Measurements from ENCODE around the gene PPM1D. TPM values are rescaled to one million over a fixed set of nuclear protein-coding genes. Genes with fewer than 3 reads are reported as not detected.

The PPM1D gene
- total RNA-seq, 2 donors from 2014 or later, result 5.0 to 7.6 TPM

DNA sequence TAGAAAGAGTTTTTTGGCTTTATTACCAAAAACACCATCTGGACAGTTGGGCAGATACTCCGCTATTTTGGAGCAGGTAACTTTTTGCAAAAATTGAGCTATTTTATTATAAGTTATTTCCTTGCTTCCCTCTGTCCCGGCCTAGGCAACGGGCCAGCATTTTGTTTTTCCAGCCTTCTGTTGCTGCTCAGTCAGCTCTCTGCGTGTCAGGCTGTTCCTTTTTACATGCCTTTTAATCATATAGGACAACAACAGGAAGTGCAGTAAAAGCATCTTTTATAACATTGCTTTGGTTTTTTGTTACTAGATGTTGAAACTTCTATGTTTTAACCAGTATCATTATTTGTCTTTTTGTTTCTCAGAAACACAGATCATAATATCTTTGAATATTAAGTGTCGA is 30.4 kb downstream of the PPM1D start:
- DNase-seq (ENCODE audit: low spot score), result no peak
- no peak for TF ChIP-seq CTCF (IDR thresholded peaks at IDR 0.05)
- Histone ChIP-seq H3K27me3 (no peaks in the 10 kb centered on the region), H3K36me3 (peaks cover 24% of the 10 kb centered on the region), H3K4me3 (no peak overlapping the region), H3K9me3 (no peaks in the 10 kb centered on the region), H3K27ac (no peak overlapping the region), H3K4me1 (no peaks in the 10 kb centered on the region)

DNA sequence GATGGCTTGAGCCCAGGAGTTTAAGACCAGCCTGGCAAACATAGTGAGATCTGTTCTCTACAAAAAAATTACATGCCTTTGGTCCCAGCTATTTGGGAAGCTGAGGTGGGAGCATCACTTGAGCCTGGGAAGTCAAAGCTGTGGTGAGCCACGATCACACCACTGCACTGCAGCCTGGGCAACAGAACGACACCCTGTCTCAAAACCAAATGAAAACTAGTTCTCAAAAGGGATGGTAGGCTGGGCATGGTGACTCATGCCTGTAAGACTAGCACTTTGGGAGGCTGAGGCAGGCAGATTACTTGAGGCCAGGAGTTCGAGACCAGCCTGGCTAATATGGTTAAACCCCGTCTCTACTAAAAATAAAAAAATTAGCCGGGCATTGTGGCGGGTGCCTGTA is 31.1 kb downstream of the PPM1D start:
- Histone ChIP-seq H3K27me3 (no peaks in the 10 kb centered on the region), H3K4me3 (no peak overlapping the region), H3K27ac (no peak overlapping the region), H3K9me3 (no peaks in the 10 kb centered on the region), H3K36me3 (peaks cover 30% of the 10 kb centered on the region), H3K4me1 (no peaks in the 10 kb centered on the region)
- DNase-seq (ENCODE audit: low spot score), result no peak
- no peak for TF ChIP-seq CTCF (IDR thresholded peaks at IDR 0.05)

GRCh38 chr17:60637683-60638082 is 37.7 kb downstream of the PPM1D start:
- H3K4me3 ChIP-seq, result no peak overlapping the region
- peaks cover 29% of the 10 kb centered on the region for H3K36me3 ChIP-seq
- DNase-seq (ENCODE audit: low spot score), result no peak
- TF ChIP-seq CTCF (IDR thresholded peaks at IDR 0.05), result no peak
- no peaks in the 10 kb centered on the region for H3K27me3 ChIP-seq
- H3K9me3 ChIP-seq, result no peaks in the 10 kb centered on the region
- H3K27ac ChIP-seq, result no peak overlapping the region
- no peaks in the 10 kb centered on the region for H3K4me1 ChIP-seq

DNA sequence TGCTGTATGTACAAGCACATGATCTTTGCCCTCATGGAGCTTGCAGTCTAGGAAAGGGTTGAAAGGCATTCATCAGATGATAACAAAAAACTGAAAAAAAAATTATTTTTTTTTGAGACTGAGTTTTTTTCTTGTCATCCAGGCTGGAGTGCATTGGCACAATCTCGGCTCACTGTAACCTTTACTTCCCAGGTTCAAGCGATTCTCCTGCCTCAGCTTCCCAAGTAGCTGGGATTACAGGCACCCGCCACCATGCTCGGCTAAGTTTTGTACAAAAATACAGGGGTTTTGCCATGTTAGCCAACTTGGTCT is 39.0 kb downstream of the PPM1D start:
- H3K4me1 ChIP-seq, result no peaks in the 10 kb centered on the region
- DNase-seq (ENCODE audit: low spot score), result no peak
- H3K9me3 ChIP-seq, result no peaks in the 10 kb centered on the region
- H3K36me3 ChIP-seq, result peaks cover 25% of the 10 kb centered on the region
- H3K27me3 ChIP-seq, result no peaks in the 10 kb centered on the region
- H3K4me3 ChIP-seq, result no peak overlapping the region
- TF ChIP-seq CTCF (IDR thresholded peaks at IDR 0.05), result no peak
- H3K27ac ChIP-seq, result no peak overlapping the region

- no peak overlapping the region for H3K27ac ChIP-seq
- no peak for TF ChIP-seq CTCF (IDR thresholded peaks at IDR 0.05)
Observed at GRCh38 chr17:60640503-60640902, 40.5 kb downstream of the PPM1D start.

GRCh38 chr17:60641126-60641525 is 41.1 kb downstream of the PPM1D start:
- H3K4me1 ChIP-seq, result no peaks in the 10 kb centered on the region
- H3K27me3 ChIP-seq, result no peaks in the 10 kb centered on the region
- H3K9me3 ChIP-seq, result no peaks in the 10 kb centered on the region
- no peak overlapping the region for H3K4me3 ChIP-seq
- TF ChIP-seq CTCF (IDR thresholded peaks at IDR 0.05), result no peak
- no peak overlapping the region for H3K27ac ChIP-seq
- H3K36me3 ChIP-seq, result peaks cover 7% of the 10 kb centered on the region
- no peak for DNase-seq (ENCODE audit: low spot score)

More at GRCh38 chr17:60640503-60640902, 40.5 kb downstream of the PPM1D start:
- no peak for DNase-seq (ENCODE audit: low spot score)
- H3K9me3 ChIP-seq, result no peaks in the 10 kb centered on the region
- no peak overlapping the region for H3K4me3 ChIP-seq
- no peaks in the 10 kb centered on the region for H3K4me1 ChIP-seq
- H3K36me3 ChIP-seq, result peaks cover 13% of the 10 kb centered on the region
- no peaks in the 10 kb centered on the region for H3K27me3 ChIP-seq

Measured in right atrium auricular region (tissue), 2 donors.